K562 (cell line): ENCODE results near the gene PIN4. TPM values are rescaled to one million over a fixed set of nuclear protein-coding genes. Genes with fewer than 3 reads are reported as not detected.
A peak's percentile ranks its signal among the peaks of the same experiment; 100 is the strongest.

Source experiments
- ATF1 ChIP-seq, 2 experiments: fragments of 450-650 bp in 1 of 2; IDR thresholded peaks; 2 replicates each; pipeline ENCODE4 v1.6.1; 2016; ENCODE audit warnings: missing compliant biosample characterization in 1 of 2, missing genetic modification characterization in 1 of 2
- CUX1 ChIP-seq: fragments of 200-800 bp; sonication (Bioruptor generic); IDR thresholded peaks from 2 replicates; pipeline ENCODE4 v1.6.1; 2016; ENCODE audit warnings: missing genetic modification characterization, missing compliant biosample characterization
- DIDO1 ChIP-seq: fragments of 450-650 bp; IDR thresholded peaks from 2 replicates; pipeline ENCODE4 v1.6.1; 2016; ENCODE audit warnings: low read depth, missing biosample characterization, missing genetic modification characterization
- FOS ChIP-seq: IDR thresholded peaks from 3 replicates; pipeline ENCODE4 v1.6.1; 2011; ENCODE audit not compliant: insufficient read length; ENCODE audit errors: extremely low read depth
- HDAC3 ChIP-seq: fragments of 450-650 bp; IDR thresholded peaks from 2 replicates; pipeline ENCODE4 v1.6.1; 2018; ENCODE audit warnings: borderline replicate concordance, mild to moderate bottlenecking, moderate library complexity; ENCODE audit not compliant: partially characterized antibody
- NEUROD1 ChIP-seq: fragments of 150-350 bp; IDR thresholded peaks from 2 replicates; pipeline ENCODE4 v1.6.1; 2014; ENCODE audit warnings: borderline replicate concordance, low read length, low read depth; ENCODE audit not compliant: partially characterized antibody
- OTX1 ChIP-seq: fragments of 450-650 bp; formaldehyde crosslinking; IDR thresholded peaks from 2 replicates; pipeline ENCODE4 v1.4.0; 2022; ENCODE audit warnings: mild to moderate bottlenecking
- POLR2A ChIP-seq: fragments of 450-650 bp; conservative IDR thresholded peaks from 2 replicates; pipeline ENCODE4 v1.6.1; 2016
- RB1 ChIP-seq: fragments of 450-650 bp; IDR thresholded peaks from 2 replicates; pipeline ENCODE4 v1.6.1; 2017; ENCODE audit warnings: low read depth, mild to moderate bottlenecking
- RBM25 ChIP-seq: fragments of 200-400 bp; formaldehyde crosslinking; IDR thresholded peaks from 2 replicates; pipeline ENCODE4 v1.6.1; 2018; ENCODE audit warnings: low read length, low read depth, moderate library complexity; ENCODE audit not compliant: severe bottlenecking
- TAF9B ChIP-seq: fragments of 450-650 bp; IDR thresholded peaks from 2 replicates; pipeline ENCODE4 v1.6.1; 2018; ENCODE audit warnings: mild to moderate bottlenecking; ENCODE audit not compliant: partially characterized antibody
- TGIF2 ChIP-seq: sonication (generic); formaldehyde crosslinking; IDR thresholded peaks from 2 replicates; pipeline ENCODE4 v1.8.1; 2022; ENCODE audit warnings: mild to moderate bottlenecking, missing genetic modification reagents, moderate library complexity
- ZNF282 ChIP-seq: sonication (generic); formaldehyde crosslinking; IDR thresholded peaks from 2 replicates; pipeline ENCODE4 v1.8.1; 2023; ENCODE audit warnings: missing genetic modification reagents
- ZNF398 ChIP-seq: fragments of 250-450 bp; sonication (Bioruptor Pico); IDR thresholded peaks from 2 replicates; pipeline ENCODE4 v1.8.0; 2021; ENCODE audit warnings: moderate library complexity, mild to moderate bottlenecking, inconsistent platforms
- ZNF740 ChIP-seq, 3 experiments: fragments of 200-800 bp in 1 of 3; sonication (Bioruptor generic) in 1 of 3; sonication (generic) in 1 of 3; formaldehyde crosslinking in 1 of 3; IDR thresholded peaks; 2 replicates each; pipeline versions ENCODE4 v1.6.1 to v1.8.0; 2016 to 2022; ENCODE audit warnings: mild to moderate bottlenecking in 2 of 3, missing compliant biosample characterization in 2 of 3, missing genetic modification characterization in 2 of 3, missing genetic modification reagents in 1 of 3
- ZNF764 ChIP-seq: fragments of 250-450 bp; sonication (Bioruptor Pico); IDR thresholded peaks from 2 replicates; pipeline ENCODE4 v1.4.0; 2020; ENCODE audit warnings: low read depth, mild to moderate bottlenecking, moderate library complexity
- ZNF780A ChIP-seq: fragments of 250-450 bp; sonication (Bioruptor Pico); IDR thresholded peaks from 2 replicates; pipeline ENCODE4 v1.5.0; 2021; ENCODE audit warnings: mild to moderate bottlenecking
- polyA plus RNA-seq, 8 experiments: library from polyadenylated mRNA; depleted of rRNA in 4 of 8; stranded (reverse) in 5 of 8; unstranded in 3 of 8; fragments of >200 nt; fragmentation: Nextera tagmentation in 2 of 8; fragmentation: Illumina TruSeq in 1 of 8; extraction: Ambion mirVana in 2 of 8; extraction: Trizol in 1 of 8; gene quantifications; 2 replicates each; pipeline versions ENCODE4 v1.2.1 to v1.2.3, GENCODE V29; 2011 to 2014; ENCODE audit warnings: inconsistent platforms in 1 of 8, missing spikeins in 1 of 8
- total RNA-seq, 7 experiments: library from RNA; depleted of rRNA in 6 of 7; stranded (reverse); fragments of >200 nt in 6 of 7; fragmentation: Illumina TruSeq in 2 of 7; extraction: Trizol in 2 of 7; gene quantifications; 2 replicates each; pipeline versions ENCODE4 v1.2.1 to v1.2.3, GENCODE V29; 2011 to 2021; ENCODE audit warnings: low replicate concordance in 1 of 7

Gene PIN4
- total and polyA plus RNA-seq, 9 of the 15 experiments (the other 6 are each of a cell fraction or from before 2014, with no cell fraction given): 10.0 to 132 (median 45.6) TPM

GRCh38 chrX:72181178-72182125 lies at the start of gene PIN4 (continued):
- TF ChIP-seq TGIF2 (CRISPR knock-in tag) (no peak), RB1 (0 out of 2 replicates have a peak, but pooled peaks have one; percentile 12), ZNF282 (CRISPR knock-in tag) (no peak), FOS (peak; percentile 55), TAF9B (peak; percentile 24), ZNF780A (no peak), ZNF740 (CRISPR knock-in tag; IDR thresholded peaks at IDR 0.05) (peak; percentile 77), ZNF740 (tag; IDR thresholded peaks at IDR 0.05) (no peak), ZNF764 (CRISPR knock-in tag) (no peak), NEUROD1 (peak; percentile 95), RBM25 (peak; percentile 27), HDAC3 (no peak), CUX1 (no peak), ATF1 (CRISPR knock-in tag; IDR thresholded peaks at IDR 0.05) (no peak), ATF1 (tag; IDR thresholded peaks at IDR 0.05) (peak; percentile 44; the same call in 1 of the 2 replicates), OTX1 (no peak), DIDO1 (tag) (peak; percentile 79; the same call in 1 of the 2 replicates), ZNF398 (CRISPR knock-in tag) (no peak), POLR2A (peak; percentile 76)
